SK-N-SH treated with all-trans-retinoic acid at 6 μM for 48 hours (cell line): ENCODE data around the gene STEAP2.

Source experiments
- ATAC-seq: fragments of 200-7000 bp; cut with Tn5 transposase; 3 replicates; pipeline ENCODE4 v1.9.1; 2020; ENCODE audit warnings: mild to moderate bottlenecking, moderate library complexity
- ARNTL ChIP-seq: fragments of 450-650 bp; formaldehyde crosslinking; IDR thresholded peaks from 2 replicates; pipeline ENCODE4 v1.5.0; 2020; ENCODE audit warnings: low read depth, mild to moderate bottlenecking, moderate library complexity, borderline replicate concordance
- BACH2 ChIP-seq: fragments of 250-450 bp; sonication (Bioruptor Pico); IDR thresholded peaks from 2 replicates; pipeline ENCODE4 v1.9.0; 2021; ENCODE audit warnings: mild to moderate bottlenecking, borderline replicate concordance
- CSDC2 ChIP-seq: fragments of 250-450 bp; sonication (Bioruptor Pico); IDR thresholded peaks from 2 replicates; pipeline ENCODE4 v1.5.0; 2020; ENCODE audit warnings: mild to moderate bottlenecking, moderate library complexity
- ESRRG ChIP-seq: fragments of 250-450 bp; sonication (Bioruptor Pico); IDR thresholded peaks from 2 replicates; pipeline ENCODE4 v1.6.1; 2021; ENCODE audit warnings: mild to moderate bottlenecking
- GLIS3 ChIP-seq: fragments of 250-450 bp; sonication (Bioruptor Pico); IDR thresholded peaks from 2 replicates; pipeline ENCODE4 v1.5.0; 2020; ENCODE audit warnings: mild to moderate bottlenecking, moderate library complexity
- ISL1 ChIP-seq: fragments of 250-450 bp; sonication (Bioruptor Pico); IDR thresholded peaks from 2 replicates; pipeline ENCODE4 v2.1.2; 2022; ENCODE audit warnings: mild to moderate bottlenecking, moderate library complexity
- OSR1 ChIP-seq: fragments of 250-450 bp; sonication (Bioruptor Pico); IDR thresholded peaks from 2 replicates; pipeline ENCODE4 v1.8.0; 2022; ENCODE audit warnings: moderate library complexity, mild to moderate bottlenecking, inconsistent platforms
- PPARA ChIP-seq: fragments of 250-450 bp; sonication (Bioruptor Pico); IDR thresholded peaks from 2 replicates; pipeline ENCODE4 v1.5.0; 2020; ENCODE audit warnings: mild to moderate bottlenecking, borderline replicate concordance
- RARB ChIP-seq: fragments of 250-450 bp; sonication (Bioruptor Pico); IDR thresholded peaks from 2 replicates; pipeline ENCODE4 v1.8.0; 2021; ENCODE audit warnings: mild to moderate bottlenecking, moderate library complexity
- SNAI2 ChIP-seq: fragments of 250-450 bp; sonication (Bioruptor Pico); IDR thresholded peaks from 2 replicates; pipeline ENCODE4 v1.5.0; 2020; ENCODE audit warnings: mild to moderate bottlenecking, moderate library complexity
- TCF4 ChIP-seq: fragments of 250-450 bp; sonication (Bioruptor Pico); IDR thresholded peaks from 2 replicates; pipeline ENCODE4 v1.8.0; 2021; ENCODE audit warnings: mild to moderate bottlenecking, moderate library complexity, borderline replicate concordance
- TOX ChIP-seq: fragments of 250-450 bp; sonication (Bioruptor Pico); IDR thresholded peaks from 2 replicates; pipeline ENCODE4 v1.8.0; 2021; ENCODE audit warnings: mild to moderate bottlenecking, moderate library complexity, borderline replicate concordance
- ZC3H10 ChIP-seq: fragments of 250-450 bp; sonication (Bioruptor Pico); IDR thresholded peaks from 2 replicates; pipeline ENCODE4 v1.5.1; 2021; ENCODE audit warnings: mild to moderate bottlenecking, moderate library complexity
- ZFP3 ChIP-seq: fragments of 250-450 bp; sonication (Bioruptor Pico); IDR thresholded peaks from 2 replicates; pipeline ENCODE4 v1.5.0; 2020; ENCODE audit warnings: mild to moderate bottlenecking, moderate library complexity
- ZFP30 ChIP-seq: fragments of 450-650 bp; formaldehyde crosslinking; IDR thresholded peaks from 2 replicates; pipeline ENCODE4 v1.5.0; 2022; ENCODE audit warnings: mild to moderate bottlenecking, moderate library complexity
- ZNF565 ChIP-seq: fragments of 450-650 bp; formaldehyde crosslinking; conservative IDR thresholded peaks from 2 replicates; pipeline ENCODE4 v1.5.0; 2020; ENCODE audit warnings: low read depth, mild to moderate bottlenecking, moderate library complexity
- ZNF8 ChIP-seq: fragments of 450-650 bp; formaldehyde crosslinking; IDR thresholded peaks from 2 replicates; pipeline ENCODE4 v1.5.0; 2020; ENCODE audit warnings: mild to moderate bottlenecking, moderate library complexity
- TF ChIP-seq, protein P1 (sequence below): fragments of 250-450 bp; sonication (Bioruptor Pico); IDR thresholded peaks from 2 replicates; pipeline ENCODE4 v1.8.0; 2021; ENCODE audit warnings: low read depth, mild to moderate bottlenecking, moderate library complexity, borderline replicate concordance
- TF ChIP-seq, protein P2 (sequence below): fragments of 250-450 bp; sonication (Bioruptor Pico); IDR thresholded peaks from 2 replicates; pipeline ENCODE4 v1.8.0; 2020; ENCODE audit warnings: mild to moderate bottlenecking, moderate library complexity, borderline replicate concordance
- TF ChIP-seq, protein P3 (sequence below): fragments of 250-450 bp; sonication (Bioruptor Pico); IDR thresholded peaks from 2 replicates; pipeline ENCODE4 v1.5.1; 2021; ENCODE audit warnings: mild to moderate bottlenecking, moderate library complexity
- TF ChIP-seq, protein P4 (sequence below): fragments of 250-450 bp; sonication (Bioruptor Pico); IDR thresholded peaks from 2 replicates; pipeline ENCODE4 v1.5.0; 2020; ENCODE audit warnings: mild to moderate bottlenecking, moderate library complexity
- TF ChIP-seq, protein P5 (sequence below): fragments of 250-450 bp; sonication (Bioruptor Pico); IDR thresholded peaks from 2 replicates; pipeline ENCODE4 v1.5.1; 2020; ENCODE audit warnings: low read depth, mild to moderate bottlenecking, moderate library complexity

STEAP2 gene

DNA sequence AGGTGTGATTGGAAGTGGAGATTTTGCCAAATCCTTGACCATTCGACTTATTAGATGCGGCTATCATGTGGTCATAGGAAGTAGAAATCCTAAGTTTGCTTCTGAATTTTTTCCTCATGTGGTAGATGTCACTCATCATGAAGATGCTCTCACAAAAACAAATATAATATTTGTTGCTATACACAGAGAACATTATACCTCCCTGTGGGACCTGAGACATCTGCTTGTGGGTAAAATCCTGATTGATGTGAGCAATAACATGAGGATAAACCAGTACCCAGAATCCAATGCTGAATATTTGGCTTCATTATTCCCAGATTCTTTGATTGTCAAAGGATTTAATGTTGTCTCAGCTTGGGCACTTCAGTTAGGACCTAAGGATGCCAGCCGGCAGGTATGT, 13.6 kb downstream of the STEAP2 start:
- TF ChIP-seq ZNF8 (CRISPR knock-in tag): no peak
- TF ChIP-seq TOX (CRISPR knock-in tag): no peak
- TF ChIP-seq CSDC2 (CRISPR knock-in tag): no peak
- TF ChIP-seq OSR1 (CRISPR knock-in tag): no peak
- no peak for TF ChIP-seq ZC3H10 (CRISPR knock-in tag)
- TF ChIP-seq TCF4 (CRISPR knock-in tag): no peak
- no peak for TF ChIP-seq PPARA (CRISPR knock-in tag)
- TF ChIP-seq ARNTL (CRISPR knock-in tag): no peak
- TF ChIP-seq, protein P1, sequence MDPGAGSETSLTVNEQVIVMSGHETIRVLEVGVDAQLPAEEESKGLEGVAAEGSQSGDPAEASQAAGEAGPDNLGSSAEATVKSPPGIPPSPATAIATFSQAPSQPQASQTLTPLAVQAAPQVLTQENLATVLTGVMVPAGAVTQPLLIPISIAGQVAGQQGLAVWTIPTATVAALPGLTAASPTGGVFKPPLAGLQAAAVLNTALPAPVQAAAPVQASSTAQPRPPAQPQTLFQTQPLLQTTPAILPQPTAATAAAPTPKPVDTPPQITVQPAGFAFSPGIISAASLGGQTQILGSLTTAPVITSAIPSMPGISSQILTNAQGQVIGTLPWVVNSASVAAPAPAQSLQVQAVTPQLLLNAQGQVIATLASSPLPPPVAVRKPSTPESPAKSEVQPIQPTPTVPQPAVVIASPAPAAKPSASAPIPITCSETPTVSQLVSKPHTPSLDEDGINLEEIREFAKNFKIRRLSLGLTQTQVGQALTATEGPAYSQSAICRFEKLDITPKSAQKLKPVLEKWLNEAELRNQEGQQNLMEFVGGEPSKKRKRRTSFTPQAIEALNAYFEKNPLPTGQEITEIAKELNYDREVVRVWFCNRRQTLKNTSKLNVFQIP: no peak
- TF ChIP-seq ZFP3: no peak
- TF ChIP-seq BACH2 (CRISPR knock-in tag): no peak
- ATAC-seq: no peak

DNA sequence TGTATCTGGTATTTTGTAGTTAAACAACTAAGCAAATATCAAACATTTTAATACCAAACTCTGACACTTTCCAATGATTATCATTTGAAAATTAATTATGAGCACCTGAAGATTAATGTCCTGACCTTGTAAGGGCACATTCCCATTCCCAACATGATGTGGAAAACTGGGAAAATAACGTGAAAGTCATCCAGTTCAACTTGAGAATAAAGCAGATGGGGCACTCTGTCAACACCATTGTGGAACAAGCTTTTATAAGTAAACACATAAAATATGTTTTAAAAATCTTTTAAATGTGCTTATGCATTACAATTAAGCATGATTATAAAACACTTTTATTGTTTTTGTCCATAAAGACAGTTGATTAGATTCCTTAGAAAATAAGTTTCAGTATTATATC, 14.1 kb downstream of the STEAP2 start:
- no peak for TF ChIP-seq ISL1 (CRISPR knock-in tag)
- TF ChIP-seq, protein P2, sequence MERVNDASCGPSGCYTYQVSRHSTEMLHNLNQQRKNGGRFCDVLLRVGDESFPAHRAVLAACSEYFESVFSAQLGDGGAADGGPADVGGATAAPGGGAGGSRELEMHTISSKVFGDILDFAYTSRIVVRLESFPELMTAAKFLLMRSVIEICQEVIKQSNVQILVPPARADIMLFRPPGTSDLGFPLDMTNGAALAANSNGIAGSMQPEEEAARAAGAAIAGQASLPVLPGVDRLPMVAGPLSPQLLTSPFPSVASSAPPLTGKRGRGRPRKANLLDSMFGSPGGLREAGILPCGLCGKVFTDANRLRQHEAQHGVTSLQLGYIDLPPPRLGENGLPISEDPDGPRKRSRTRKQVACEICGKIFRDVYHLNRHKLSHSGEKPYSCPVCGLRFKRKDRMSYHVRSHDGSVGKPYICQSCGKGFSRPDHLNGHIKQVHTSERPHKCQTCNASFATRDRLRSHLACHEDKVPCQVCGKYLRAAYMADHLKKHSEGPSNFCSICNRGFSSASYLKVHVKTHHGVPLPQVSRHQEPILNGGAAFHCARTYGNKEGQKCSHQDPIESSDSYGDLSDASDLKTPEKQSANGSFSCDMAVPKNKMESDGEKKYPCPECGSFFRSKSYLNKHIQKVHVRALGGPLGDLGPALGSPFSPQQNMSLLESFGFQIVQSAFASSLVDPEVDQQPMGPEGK (CRISPR knock-in tag): no peak
- TF ChIP-seq CSDC2 (CRISPR knock-in tag): no peak
- TF ChIP-seq, protein P3, sequence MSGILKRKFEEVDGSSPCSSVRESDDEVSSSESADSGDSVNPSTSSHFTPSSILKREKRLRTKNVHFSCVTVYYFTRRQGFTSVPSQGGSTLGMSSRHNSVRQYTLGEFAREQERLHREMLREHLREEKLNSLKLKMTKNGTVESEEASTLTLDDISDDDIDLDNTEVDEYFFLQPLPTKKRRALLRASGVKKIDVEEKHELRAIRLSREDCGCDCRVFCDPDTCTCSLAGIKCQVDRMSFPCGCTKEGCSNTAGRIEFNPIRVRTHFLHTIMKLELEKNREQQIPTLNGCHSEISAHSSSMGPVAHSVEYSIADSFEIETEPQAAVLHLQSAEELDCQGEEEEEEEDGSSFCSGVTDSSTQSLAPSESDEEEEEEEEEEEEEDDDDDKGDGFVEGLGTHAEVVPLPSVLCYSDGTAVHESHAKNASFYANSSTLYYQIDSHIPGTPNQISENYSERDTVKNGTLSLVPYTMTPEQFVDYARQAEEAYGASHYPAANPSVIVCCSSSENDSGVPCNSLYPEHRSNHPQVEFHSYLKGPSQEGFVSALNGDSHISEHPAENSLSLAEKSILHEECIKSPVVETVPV (CRISPR knock-in tag): no peak
- TF ChIP-seq PPARA (CRISPR knock-in tag): no peak
- TF ChIP-seq, protein P4, sequence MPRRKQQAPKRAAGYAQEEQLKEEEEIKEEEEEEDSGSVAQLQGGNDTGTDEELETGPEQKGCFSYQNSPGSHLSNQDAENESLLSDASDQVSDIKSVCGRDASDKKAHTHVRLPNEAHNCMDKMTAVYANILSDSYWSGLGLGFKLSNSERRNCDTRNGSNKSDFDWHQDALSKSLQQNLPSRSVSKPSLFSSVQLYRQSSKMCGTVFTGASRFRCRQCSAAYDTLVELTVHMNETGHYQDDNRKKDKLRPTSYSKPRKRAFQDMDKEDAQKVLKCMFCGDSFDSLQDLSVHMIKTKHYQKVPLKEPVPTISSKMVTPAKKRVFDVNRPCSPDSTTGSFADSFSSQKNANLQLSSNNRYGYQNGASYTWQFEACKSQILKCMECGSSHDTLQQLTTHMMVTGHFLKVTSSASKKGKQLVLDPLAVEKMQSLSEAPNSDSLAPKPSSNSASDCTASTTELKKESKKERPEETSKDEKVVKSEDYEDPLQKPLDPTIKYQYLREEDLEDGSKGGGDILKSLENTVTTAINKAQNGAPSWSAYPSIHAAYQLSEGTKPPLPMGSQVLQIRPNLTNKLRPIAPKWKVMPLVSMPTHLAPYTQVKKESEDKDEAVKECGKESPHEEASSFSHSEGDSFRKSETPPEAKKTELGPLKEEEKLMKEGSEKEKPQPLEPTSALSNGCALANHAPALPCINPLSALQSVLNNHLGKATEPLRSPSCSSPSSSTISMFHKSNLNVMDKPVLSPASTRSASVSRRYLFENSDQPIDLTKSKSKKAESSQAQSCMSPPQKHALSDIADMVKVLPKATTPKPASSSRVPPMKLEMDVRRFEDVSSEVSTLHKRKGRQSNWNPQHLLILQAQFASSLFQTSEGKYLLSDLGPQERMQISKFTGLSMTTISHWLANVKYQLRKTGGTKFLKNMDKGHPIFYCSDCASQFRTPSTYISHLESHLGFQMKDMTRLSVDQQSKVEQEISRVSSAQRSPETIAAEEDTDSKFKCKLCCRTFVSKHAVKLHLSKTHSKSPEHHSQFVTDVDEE (CRISPR knock-in tag): no peak
- TF ChIP-seq ZNF8 (CRISPR knock-in tag): no peak
- TF ChIP-seq ZFP30: no peak
- no peak for TF ChIP-seq ZC3H10 (CRISPR knock-in tag)
- TF ChIP-seq ESRRG (CRISPR knock-in tag): no peak

DNA sequence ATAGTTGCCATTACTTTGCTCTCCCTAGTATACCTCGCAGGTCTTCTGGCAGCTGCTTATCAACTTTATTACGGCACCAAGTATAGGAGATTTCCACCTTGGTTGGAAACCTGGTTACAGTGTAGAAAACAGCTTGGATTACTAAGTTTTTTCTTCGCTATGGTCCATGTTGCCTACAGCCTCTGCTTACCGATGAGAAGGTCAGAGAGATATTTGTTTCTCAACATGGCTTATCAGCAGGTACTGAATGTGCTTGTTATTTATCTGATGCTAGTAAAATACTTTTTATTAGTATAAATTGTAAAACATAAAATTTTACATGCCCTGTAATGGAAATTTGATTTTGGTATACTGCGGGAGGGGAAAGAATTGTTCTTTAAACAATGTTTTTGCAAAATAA, 15.7 kb downstream of the STEAP2 start:
- ATAC-seq: no peak
- TF ChIP-seq OSR1 (CRISPR knock-in tag): no peak
- TF ChIP-seq ESRRG (CRISPR knock-in tag): no peak
- no peak for TF ChIP-seq ZNF8 (CRISPR knock-in tag)
- TF ChIP-seq ZC3H10 (CRISPR knock-in tag): no peak
- TF ChIP-seq ARNTL (CRISPR knock-in tag): no peak

More for the DNA sequence above, 14.1 kb downstream of the STEAP2 start:
- ATAC-seq: no peak

DNA sequence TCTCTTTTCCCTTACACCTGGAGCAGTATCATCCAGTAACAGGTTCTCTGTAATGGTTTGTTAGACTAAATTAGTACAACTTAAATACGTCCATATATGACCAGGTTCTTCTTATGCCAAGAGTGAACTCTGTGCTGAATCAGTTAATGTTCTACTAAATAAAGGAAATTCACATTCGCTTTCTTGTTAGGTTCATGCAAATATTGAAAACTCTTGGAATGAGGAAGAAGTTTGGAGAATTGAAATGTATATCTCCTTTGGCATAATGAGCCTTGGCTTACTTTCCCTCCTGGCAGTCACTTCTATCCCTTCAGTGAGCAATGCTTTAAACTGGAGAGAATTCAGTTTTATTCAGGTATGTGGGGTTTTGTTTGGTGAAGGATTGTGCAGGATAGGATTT, 18.1 kb downstream of the STEAP2 start:
- no peak for ATAC-seq
- TF ChIP-seq ZNF8 (CRISPR knock-in tag) (no peak), SNAI2 (no peak), TCF4 (CRISPR knock-in tag) (no peak), ISL1 (CRISPR knock-in tag) (no peak), RARB (no peak), GLIS3 (CRISPR knock-in tag) (no peak), ESRRG (CRISPR knock-in tag) (no peak), OSR1 (CRISPR knock-in tag) (no peak), ZNF565 (CRISPR knock-in tag) (no peak), PPARA (CRISPR knock-in tag) (no peak), CSDC2 (CRISPR knock-in tag) (no peak), TOX (CRISPR knock-in tag) (no peak), ARNTL (CRISPR knock-in tag) (no peak)
- TF ChIP-seq, protein P5, sequence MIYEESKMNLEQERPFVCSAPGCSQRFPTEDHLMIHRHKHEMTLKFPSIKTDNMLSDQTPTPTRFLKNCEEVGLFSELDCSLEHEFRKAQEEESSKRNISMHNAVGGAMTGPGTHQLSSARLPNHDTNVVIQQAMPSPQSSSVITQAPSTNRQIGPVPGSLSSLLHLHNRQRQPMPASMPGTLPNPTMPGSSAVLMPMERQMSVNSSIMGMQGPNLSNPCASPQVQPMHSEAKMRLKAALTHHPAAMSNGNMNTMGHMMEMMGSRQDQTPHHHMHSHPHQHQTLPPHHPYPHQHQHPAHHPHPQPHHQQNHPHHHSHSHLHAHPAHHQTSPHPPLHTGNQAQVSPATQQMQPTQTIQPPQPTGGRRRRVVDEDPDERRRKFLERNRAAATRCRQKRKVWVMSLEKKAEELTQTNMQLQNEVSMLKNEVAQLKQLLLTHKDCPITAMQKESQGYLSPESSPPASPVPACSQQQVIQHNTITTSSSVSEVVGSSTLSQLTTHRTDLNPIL (CRISPR knock-in tag): no peak
- TF ChIP-seq, protein P3 (CRISPR knock-in tag): no peak
